Natural killer cell (primary cell): Measurements from ENCODE around the gene NFILZ. TPM values are rescaled to one million over a fixed set of nuclear protein-coding genes. Genes with fewer than 3 reads are reported as not detected.

ENCODE experiments used
- ATAC-seq, 3 donors: fragments of 150-1000 bp in 2 of 3; fragments of 200-7000 bp in 1 of 3; cut with Tn5 transposase; 1 replicate in 1 of 3; 2 replicates in 2 of 3; pipeline ENCODE4 v1.10.0; 2021; ENCODE audit warnings: mild to moderate bottlenecking in 2 of 3, moderate library complexity in 2 of 3
- DNase-seq, 2 donors: peaks; one replicate each; pipeline versions ENCODE4 v3.0.0 to v3.0.0-alpha.2; 2013 to 2021; ENCODE audit warnings: mixed read lengths in 1 of 2
- H3K27ac ChIP-seq: one replicate; pipeline ENCODE4 v1.5.1; 2013; ENCODE audit warnings: mild to moderate bottlenecking, low read length
- H3K27me3 ChIP-seq: one replicate; pipeline ENCODE4 v1.6.1; 2013; ENCODE audit warnings: low read length; ENCODE audit not compliant: control insufficient read depth, insufficient read depth
- H3K36me3 ChIP-seq: one replicate; pipeline ENCODE4 v1.6.1; 2013; ENCODE audit warnings: low read length; ENCODE audit not compliant: control insufficient read depth, insufficient read depth
- H3K4me1 ChIP-seq: one replicate; pipeline ENCODE4 v1.6.1; 2013; ENCODE audit warnings: low read length; ENCODE audit not compliant: control insufficient read depth, insufficient read depth
- H3K4me3 ChIP-seq: one replicate; pipeline ENCODE4 v1.5.1; 2013; ENCODE audit warnings: low read length
- H3K9me3 ChIP-seq: one replicate; pipeline ENCODE4 v1.6.1; 2013; ENCODE audit warnings: low read length; ENCODE audit not compliant: control insufficient read depth, insufficient read depth
- H3K27ac Mint-ChIP-seq, 2 donors: one replicate each; pipeline ENCODE4 v1.8.0; 2022; ENCODE audit warnings: mild to moderate bottlenecking in 2 of 2, mixed read lengths in 2 of 2, moderate library complexity in 1 of 2
- H3K27me3 Mint-ChIP-seq, 2 donors: one replicate each; pipeline ENCODE4 v1.8.0; 2022; ENCODE audit warnings: low read depth in 2 of 2, mixed read lengths in 2 of 2
- H3K36me3 Mint-ChIP-seq: one replicate; pipeline ENCODE4 v1.8.0; 2022; ENCODE audit warnings: mixed read lengths
- H3K4me1 Mint-ChIP-seq, 2 donors: one replicate each; pipeline ENCODE4 v1.8.0; 2022; ENCODE audit warnings: mixed read lengths in 2 of 2
- H3K4me3 Mint-ChIP-seq: one replicate; pipeline ENCODE4 v1.8.0; 2022; ENCODE audit warnings: mild to moderate bottlenecking, moderate library complexity, mixed read lengths
- H3K9me3 Mint-ChIP-seq, 2 donors: one replicate each; pipeline ENCODE4 v1.8.0; 2022; ENCODE audit warnings: mixed read lengths in 2 of 2
- WGBS: methylation state at CpG from one replicate; pipeline ENCODE4 v1.1.7; 2013; ENCODE audit warnings: missing lambda C conversion rate; ENCODE audit not compliant: insufficient coverage; 5-methylcytosine and 5-hydroxymethylcytosine counted together
- intact Hi-C: fragments of 100-400 bp; cut with micrococcal nuclease; formaldehyde crosslinking; loops from one replicate; pipeline ENCODE4 v1.14.2; 2022
- total RNA-seq, 4 donors: library from RNA; stranded (reverse); fragments of 120-200 nt in 1 of 4; gene quantifications; one replicate each; pipeline versions ENCODE4 v1.2.3 to v1.2.4, GENCODE V29; 2013 to 2022
- TF ChIP-seq, protein P1 (sequence below): fragments of 200-600 bp; IDR thresholded peaks from one replicate; pipeline ENCODE4 v1.8.0; 2022; ENCODE audit warnings: antibody characterized with exemption

The NFILZ gene
- total RNA-seq, 3 donors from 2014 or later (not counting 1 experiment from before 2014, with no cell fraction given) = not detected

GRCh38 chr19:8593931-8594330, 36.5 kb upstream of the NFILZ start:
- Mint-ChIP-seq H3K4me1 (peaks cover 24 to 38% of the 10 kb centered on the region in 2 donors), H3K27me3 (no peaks in the 10 kb centered on the region), H3K27ac (peak overlapping the region in 1 of 2 donors; percentile 49), H3K36me3 (no peaks in the 10 kb centered on the region), H3K4me3 (peak overlapping the region; percentile 66), H3K9me3 (no peaks in the 10 kb centered on the region)
- H3K36me3 ChIP-seq = peaks cover 14% of the 10 kb centered on the region
- H3K9me3 ChIP-seq = no peaks in the 10 kb centered on the region
- intact Hi-C loops = loop anchor here (2.0 to 5.0 kb wide), 2 partner anchors 15 to 182 kb away; partner anchors contain the start of gene MARCHF2
- no peak overlapping the region for H3K27ac ChIP-seq
- peaks cover 21% of the 10 kb centered on the region for H3K4me1 ChIP-seq
- no peak overlapping the region for H3K4me3 ChIP-seq
- no peaks in the 10 kb centered on the region for H3K27me3 ChIP-seq
- ATAC-seq (no peak), DNase-seq (no peak)
- 89% methylated on average over 2 of the region's 2 CpGs for WGBS
- TF ChIP-seq, protein P1, sequence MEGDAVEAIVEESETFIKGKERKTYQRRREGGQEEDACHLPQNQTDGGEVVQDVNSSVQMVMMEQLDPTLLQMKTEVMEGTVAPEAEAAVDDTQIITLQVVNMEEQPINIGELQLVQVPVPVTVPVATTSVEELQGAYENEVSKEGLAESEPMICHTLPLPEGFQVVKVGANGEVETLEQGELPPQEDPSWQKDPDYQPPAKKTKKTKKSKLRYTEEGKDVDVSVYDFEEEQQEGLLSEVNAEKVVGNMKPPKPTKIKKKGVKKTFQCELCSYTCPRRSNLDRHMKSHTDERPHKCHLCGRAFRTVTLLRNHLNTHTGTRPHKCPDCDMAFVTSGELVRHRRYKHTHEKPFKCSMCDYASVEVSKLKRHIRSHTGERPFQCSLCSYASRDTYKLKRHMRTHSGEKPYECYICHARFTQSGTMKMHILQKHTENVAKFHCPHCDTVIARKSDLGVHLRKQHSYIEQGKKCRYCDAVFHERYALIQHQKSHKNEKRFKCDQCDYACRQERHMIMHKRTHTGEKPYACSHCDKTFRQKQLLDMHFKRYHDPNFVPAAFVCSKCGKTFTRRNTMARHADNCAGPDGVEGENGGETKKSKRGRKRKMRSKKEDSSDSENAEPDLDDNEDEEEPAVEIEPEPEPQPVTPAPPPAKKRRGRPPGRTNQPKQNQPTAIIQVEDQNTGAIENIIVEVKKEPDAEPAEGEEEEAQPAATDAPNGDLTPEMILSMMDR = peak; percentile 35

DNA sequence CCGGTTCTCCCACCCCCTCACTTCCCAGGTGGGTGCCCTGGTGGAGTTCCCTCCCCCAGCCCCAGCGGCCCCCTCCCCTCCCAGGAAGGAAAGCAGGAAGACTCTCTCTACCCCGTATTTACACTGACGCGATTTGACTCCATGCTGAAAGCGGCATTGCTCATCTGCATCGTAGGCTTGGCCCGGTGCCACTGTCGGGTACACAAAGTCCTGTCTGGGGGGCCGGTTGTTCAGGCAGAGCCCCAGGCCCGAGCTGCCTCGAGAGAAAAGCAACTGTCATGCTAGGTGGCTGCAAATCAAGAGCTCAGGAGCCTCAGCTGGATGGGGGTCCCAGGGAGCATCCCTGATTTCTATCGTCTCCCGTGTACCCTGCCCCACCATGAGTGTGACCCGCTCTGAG, 34.8 kb upstream of the NFILZ start:
- intact Hi-C loops = no loop called here
- Histone ChIP-seq H3K27me3 (no peaks in the 10 kb centered on the region), H3K4me1 (peaks cover 21% of the 10 kb centered on the region), H3K36me3 (peaks cover 15% of the 10 kb centered on the region), H3K9me3 (no peaks in the 10 kb centered on the region), H3K4me3 (no peak overlapping the region), H3K27ac (no peak overlapping the region)
- no peak overlapping the region for H3K27ac Mint-ChIP-seq
- no peaks in the 10 kb centered on the region for H3K27me3 Mint-ChIP-seq
- H3K36me3 Mint-ChIP-seq = no peaks in the 10 kb centered on the region
- H3K4me1 Mint-ChIP-seq = peaks cover 24 to 38% of the 10 kb centered on the region in 2 donors
- DNase-seq (no peak), ATAC-seq (no peak)
- 90% methylated on average over 15 of the region's 15 CpGs for WGBS
- H3K4me3 Mint-ChIP-seq = no peak overlapping the region
- H3K9me3 Mint-ChIP-seq = no peaks in the 10 kb centered on the region
- TF ChIP-seq, protein P1 = no peak

- Mint-ChIP-seq H3K27ac (no peak overlapping the region), H3K4me1 (peaks cover 24 to 38% of the 10 kb centered on the region in 2 donors), H3K36me3 (no peaks in the 10 kb centered on the region), H3K9me3 (no peaks in the 10 kb centered on the region), H3K27me3 (no peaks in the 10 kb centered on the region), H3K4me3 (no peak overlapping the region)
- intact Hi-C loops = no loop called here
- WGBS = 80% methylated on average over 23 of the region's 23 CpGs
- peaks cover 21% of the 10 kb centered on the region for H3K4me1 ChIP-seq
- H3K27ac ChIP-seq = no peak overlapping the region
- no peaks in the 10 kb centered on the region for H3K9me3 ChIP-seq
- H3K4me3 ChIP-seq = no peak overlapping the region
- ATAC-seq (no peak), DNase-seq (no peak)
- H3K36me3 ChIP-seq = peaks cover 15% of the 10 kb centered on the region
- TF ChIP-seq, protein P1 = no peak
- H3K27me3 ChIP-seq = no peaks in the 10 kb centered on the region
These were observed 34.3 kb upstream of the NFILZ start for GRCh38 chr19:8596168-8596567.

DNA sequence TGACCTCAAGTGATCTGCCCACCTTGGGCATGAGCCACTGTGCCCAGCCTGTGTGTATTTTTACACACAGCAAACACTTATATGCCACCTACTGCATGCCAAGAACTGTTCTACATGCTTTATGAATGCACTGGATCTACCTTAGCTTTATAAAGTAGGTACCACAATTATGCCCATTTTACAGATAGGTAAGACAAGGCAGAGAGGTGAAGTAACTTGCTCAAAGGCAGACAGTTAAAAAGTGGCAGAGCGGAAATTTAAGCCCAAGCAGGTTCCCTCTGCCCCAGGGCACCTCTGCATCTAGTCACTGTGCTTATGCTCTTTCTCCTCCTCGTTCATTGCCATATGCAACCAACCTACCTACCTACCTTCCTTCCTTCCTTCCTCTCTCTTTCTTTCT, 30.4 kb upstream of the NFILZ start:
- H3K27ac Mint-ChIP-seq = no peak overlapping the region
- no peak for ATAC-seq
- no peaks in the 10 kb centered on the region for H3K27me3 Mint-ChIP-seq
- no peaks in the 10 kb centered on the region for H3K9me3 Mint-ChIP-seq
- Histone ChIP-seq H3K4me1 (no peaks in the 10 kb centered on the region), H3K9me3 (peaks cover 4% of the 10 kb centered on the region), H3K36me3 (peaks cover 37% of the 10 kb centered on the region), H3K27me3 (no peaks in the 10 kb centered on the region), H3K4me3 (no peak overlapping the region), H3K27ac (no peak overlapping the region)
- H3K36me3 Mint-ChIP-seq = peaks cover 17% of the 10 kb centered on the region
- peak overlapping the region; percentile 13 for H3K4me3 Mint-ChIP-seq
- TF ChIP-seq, protein P1 = no peak
- intact Hi-C loops = no loop called here
- 94% methylated on average over 2 of the region's 2 CpGs for WGBS
- no peak for DNase-seq
- H3K4me1 Mint-ChIP-seq = peaks cover 4 to 9% of the 10 kb centered on the region in 2 donors
